Loucy (cell line): ENCODE results near the gene PGK1.

Source experiments
- EZH2phosphoT487 ChIP-seq: fragments of 200-600 bp; IDR thresholded peaks from 2 replicates; pipeline ENCODE4 v1.6.1; 2018; ENCODE audit warnings: antibody characterized with exemption, mild to moderate bottlenecking, moderate library complexity, borderline replicate concordance
- TF ChIP-seq, protein P1 (sequence below): fragments of 200-600 bp; sonication (generic); conservative IDR thresholded peaks from 2 replicates; pipeline ENCODE4 v1.5.1; 2014; ENCODE audit warnings: mild to moderate bottlenecking, antibody characterized with exemption, low read length

DNA sequence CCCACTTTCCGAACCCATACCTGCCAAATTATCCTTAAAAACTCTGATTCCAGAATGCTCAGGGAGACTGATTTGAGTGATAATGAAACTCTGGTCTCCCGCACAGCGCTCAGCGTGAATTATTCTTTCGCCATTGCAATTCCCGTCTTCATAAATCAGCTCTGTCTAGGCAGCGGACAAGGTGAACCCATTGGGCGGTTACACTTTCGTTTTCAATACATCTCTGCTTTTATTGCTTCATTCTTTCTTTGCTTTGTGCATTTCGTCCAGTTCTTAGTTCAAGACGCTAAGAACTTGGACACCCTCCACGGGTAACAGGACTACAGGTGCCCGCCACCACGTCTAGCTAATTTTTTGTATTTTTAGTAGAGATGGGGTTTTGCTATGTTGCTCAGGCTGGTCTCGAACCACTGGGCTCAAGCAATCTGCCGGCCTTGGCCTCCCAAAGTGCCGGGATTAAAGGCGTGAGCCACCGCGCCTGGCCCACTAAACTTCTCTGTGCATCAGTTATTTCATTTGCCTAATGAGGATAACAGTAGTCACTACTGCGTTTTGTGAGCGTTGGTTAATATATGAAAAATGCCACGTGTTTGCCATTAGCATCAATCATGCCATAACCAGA lies 936 bp upstream of the PGK1 start:
- TF ChIP-seq, protein P1, sequence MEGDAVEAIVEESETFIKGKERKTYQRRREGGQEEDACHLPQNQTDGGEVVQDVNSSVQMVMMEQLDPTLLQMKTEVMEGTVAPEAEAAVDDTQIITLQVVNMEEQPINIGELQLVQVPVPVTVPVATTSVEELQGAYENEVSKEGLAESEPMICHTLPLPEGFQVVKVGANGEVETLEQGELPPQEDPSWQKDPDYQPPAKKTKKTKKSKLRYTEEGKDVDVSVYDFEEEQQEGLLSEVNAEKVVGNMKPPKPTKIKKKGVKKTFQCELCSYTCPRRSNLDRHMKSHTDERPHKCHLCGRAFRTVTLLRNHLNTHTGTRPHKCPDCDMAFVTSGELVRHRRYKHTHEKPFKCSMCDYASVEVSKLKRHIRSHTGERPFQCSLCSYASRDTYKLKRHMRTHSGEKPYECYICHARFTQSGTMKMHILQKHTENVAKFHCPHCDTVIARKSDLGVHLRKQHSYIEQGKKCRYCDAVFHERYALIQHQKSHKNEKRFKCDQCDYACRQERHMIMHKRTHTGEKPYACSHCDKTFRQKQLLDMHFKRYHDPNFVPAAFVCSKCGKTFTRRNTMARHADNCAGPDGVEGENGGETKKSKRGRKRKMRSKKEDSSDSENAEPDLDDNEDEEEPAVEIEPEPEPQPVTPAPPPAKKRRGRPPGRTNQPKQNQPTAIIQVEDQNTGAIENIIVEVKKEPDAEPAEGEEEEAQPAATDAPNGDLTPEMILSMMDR = no peak
- no peak for TF ChIP-seq EZH2phosphoT487
